ENCODE data around the gene NUDT4. TPM values are rescaled to one million over a fixed set of nuclear protein-coding genes. Genes with fewer than 3 reads are reported as not detected.

Gene NUDT4
- total RNA-seq, 4 donors from 2014 or later, result 41.5 to 68.5 (median 52.8) TPM

DNA sequence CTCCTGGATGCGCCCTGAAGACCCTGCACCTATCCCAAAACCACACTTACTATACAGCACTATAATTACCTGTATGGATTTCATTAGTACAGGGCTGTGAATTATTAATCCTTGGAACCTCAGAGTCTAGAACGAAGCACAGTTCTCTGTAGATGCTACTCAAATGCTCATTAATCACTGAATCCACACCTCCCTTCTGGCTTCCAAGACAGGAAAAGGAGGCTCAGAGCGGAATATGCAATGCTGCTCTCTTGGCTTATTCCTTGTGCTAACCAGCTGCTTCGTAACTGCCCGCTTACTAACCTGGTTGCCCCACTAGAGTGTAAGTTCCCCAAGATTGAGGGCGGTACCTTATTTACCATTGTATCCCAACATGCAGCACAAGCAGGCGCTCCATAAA is 39.1 kb upstream of the NUDT4 start:
- no peaks in the 10 kb centered on the region for H3K36me3 ChIP-seq
- H3K9me3 ChIP-seq, result no peaks in the 10 kb centered on the region
- DNase-seq, result no peak
- no peak overlapping the region for H3K27ac ChIP-seq
- TF ChIP-seq, protein P1, sequence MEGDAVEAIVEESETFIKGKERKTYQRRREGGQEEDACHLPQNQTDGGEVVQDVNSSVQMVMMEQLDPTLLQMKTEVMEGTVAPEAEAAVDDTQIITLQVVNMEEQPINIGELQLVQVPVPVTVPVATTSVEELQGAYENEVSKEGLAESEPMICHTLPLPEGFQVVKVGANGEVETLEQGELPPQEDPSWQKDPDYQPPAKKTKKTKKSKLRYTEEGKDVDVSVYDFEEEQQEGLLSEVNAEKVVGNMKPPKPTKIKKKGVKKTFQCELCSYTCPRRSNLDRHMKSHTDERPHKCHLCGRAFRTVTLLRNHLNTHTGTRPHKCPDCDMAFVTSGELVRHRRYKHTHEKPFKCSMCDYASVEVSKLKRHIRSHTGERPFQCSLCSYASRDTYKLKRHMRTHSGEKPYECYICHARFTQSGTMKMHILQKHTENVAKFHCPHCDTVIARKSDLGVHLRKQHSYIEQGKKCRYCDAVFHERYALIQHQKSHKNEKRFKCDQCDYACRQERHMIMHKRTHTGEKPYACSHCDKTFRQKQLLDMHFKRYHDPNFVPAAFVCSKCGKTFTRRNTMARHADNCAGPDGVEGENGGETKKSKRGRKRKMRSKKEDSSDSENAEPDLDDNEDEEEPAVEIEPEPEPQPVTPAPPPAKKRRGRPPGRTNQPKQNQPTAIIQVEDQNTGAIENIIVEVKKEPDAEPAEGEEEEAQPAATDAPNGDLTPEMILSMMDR (IDR thresholded peaks at IDR 0.05), result no peak
- no peak for TF ChIP-seq POLR2A (IDR thresholded peaks at IDR 0.05)
- H3K4me3 ChIP-seq, result no peak overlapping the region
- no peaks in the 10 kb centered on the region for H3K27me3 ChIP-seq
- H3K4me1 ChIP-seq, result no peaks in the 10 kb centered on the region

DNA sequence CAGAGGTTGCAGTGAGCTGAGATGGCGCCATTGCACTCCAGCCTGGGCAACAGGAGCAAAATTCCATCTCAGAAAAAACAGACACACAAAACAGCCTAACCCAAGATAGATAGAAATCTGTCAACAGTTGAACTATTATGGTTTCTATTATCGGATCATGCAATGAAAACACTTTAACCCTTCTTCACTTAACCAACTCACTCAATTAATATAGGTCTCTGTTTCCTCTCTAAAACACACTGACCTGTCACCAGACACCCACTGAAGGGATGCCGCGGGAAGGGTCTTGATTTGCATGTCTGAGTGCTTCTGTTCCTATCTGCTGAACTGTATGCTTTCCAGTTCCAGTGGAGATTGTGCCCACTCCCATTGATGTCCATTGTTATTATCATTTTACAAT is 38.0 kb upstream of the NUDT4 start:
- H3K27me3 ChIP-seq, result no peaks in the 10 kb centered on the region
- H3K4me3 ChIP-seq, result no peak overlapping the region
- no peak for DNase-seq
- no peak for TF ChIP-seq POLR2A (IDR thresholded peaks at IDR 0.05)
- TF ChIP-seq, protein P1 (IDR thresholded peaks at IDR 0.05), result no peak
- no peaks in the 10 kb centered on the region for H3K4me1 ChIP-seq
- H3K9me3 ChIP-seq, result no peaks in the 10 kb centered on the region
- H3K36me3 ChIP-seq, result no peaks in the 10 kb centered on the region
- no peak overlapping the region for H3K27ac ChIP-seq

DNA sequence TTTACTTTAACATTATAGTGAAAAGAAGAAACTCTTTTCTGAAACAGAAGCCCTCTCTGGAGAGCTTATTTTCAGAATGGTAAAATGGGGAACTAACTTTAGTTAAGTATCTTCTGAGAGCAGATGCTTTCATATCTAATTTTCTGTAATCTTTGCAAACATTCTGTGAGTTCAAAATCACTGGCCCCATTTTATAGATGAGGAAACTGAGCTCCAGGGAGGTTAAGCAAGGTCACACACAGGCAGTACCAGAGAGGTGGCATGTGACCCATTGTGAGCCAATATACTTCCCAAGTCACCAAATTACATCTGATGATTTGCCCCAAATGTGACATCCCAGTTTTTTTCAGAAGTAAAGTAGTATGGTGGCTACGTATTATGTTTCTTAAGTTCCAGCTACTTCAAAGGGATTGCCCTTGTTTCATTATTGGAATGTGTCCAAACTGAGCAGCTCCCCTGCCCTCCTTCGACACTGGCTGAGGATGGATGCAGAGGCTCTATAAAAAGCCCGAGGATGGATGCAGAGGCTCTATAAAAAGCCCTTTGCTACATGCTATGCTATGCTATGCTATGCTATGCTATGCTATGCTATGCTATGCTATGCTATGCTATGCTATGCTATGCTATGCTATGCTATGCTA is 36.2 kb upstream of the NUDT4 start:
- no peak overlapping the region for H3K4me3 ChIP-seq
- no peaks in the 10 kb centered on the region for H3K9me3 ChIP-seq
- DNase-seq, result no peak
- TF ChIP-seq POLR2A (IDR thresholded peaks at IDR 0.05), result no peak
- TF ChIP-seq, protein P1 (IDR thresholded peaks at IDR 0.05), result no peak
- H3K27me3 ChIP-seq, result no peaks in the 10 kb centered on the region
- H3K36me3 ChIP-seq, result no peaks in the 10 kb centered on the region
- no peaks in the 10 kb centered on the region for H3K4me1 ChIP-seq
- H3K27ac ChIP-seq, result no peak overlapping the region

DNA sequence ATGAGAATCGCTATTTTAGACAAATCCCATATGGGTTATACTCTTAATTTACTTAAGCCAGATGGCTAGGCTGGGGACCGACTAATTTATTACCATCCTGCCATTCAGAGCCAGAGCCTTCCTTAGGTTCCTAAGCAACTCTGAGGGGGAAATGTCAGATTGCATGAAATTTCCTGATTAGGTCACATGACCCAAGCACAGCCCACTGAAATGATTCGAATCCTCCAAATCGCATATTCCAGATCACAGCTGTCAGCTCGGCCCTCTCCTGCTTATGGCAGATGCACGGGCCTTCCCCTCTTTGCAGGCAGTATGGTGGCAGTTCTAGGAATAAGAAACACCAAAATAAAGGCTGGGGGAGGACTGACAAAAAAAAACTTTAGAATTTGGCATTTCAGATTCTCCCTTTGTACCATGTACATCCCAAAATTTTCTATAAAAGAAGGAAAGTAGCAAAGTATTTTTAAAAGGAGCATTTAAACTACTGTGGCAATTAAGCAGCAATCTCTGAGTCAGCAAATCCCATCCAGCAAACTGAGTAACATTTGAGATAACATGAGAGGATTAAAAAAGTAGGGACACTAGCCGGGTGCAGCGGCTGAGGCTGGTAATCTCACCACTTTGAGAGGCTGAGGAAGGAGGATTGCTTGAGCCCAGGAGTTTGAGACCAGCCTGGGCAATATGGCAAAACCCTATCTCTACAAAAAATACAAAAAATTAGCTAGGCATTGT is 30.5 kb upstream of the NUDT4 start:
- Histone ChIP-seq H3K4me3 (no peak overlapping the region), H3K4me1 (no peaks in the 10 kb centered on the region), H3K27me3 (no peaks in the 10 kb centered on the region), H3K27ac (no peak overlapping the region), H3K9me3 (no peaks in the 10 kb centered on the region), H3K36me3 (no peaks in the 10 kb centered on the region)
- no peak for DNase-seq
- no peak for TF ChIP-seq POLR2A (IDR thresholded peaks at IDR 0.05)
- TF ChIP-seq, protein P1 (IDR thresholded peaks at IDR 0.05), result no peak

DNA sequence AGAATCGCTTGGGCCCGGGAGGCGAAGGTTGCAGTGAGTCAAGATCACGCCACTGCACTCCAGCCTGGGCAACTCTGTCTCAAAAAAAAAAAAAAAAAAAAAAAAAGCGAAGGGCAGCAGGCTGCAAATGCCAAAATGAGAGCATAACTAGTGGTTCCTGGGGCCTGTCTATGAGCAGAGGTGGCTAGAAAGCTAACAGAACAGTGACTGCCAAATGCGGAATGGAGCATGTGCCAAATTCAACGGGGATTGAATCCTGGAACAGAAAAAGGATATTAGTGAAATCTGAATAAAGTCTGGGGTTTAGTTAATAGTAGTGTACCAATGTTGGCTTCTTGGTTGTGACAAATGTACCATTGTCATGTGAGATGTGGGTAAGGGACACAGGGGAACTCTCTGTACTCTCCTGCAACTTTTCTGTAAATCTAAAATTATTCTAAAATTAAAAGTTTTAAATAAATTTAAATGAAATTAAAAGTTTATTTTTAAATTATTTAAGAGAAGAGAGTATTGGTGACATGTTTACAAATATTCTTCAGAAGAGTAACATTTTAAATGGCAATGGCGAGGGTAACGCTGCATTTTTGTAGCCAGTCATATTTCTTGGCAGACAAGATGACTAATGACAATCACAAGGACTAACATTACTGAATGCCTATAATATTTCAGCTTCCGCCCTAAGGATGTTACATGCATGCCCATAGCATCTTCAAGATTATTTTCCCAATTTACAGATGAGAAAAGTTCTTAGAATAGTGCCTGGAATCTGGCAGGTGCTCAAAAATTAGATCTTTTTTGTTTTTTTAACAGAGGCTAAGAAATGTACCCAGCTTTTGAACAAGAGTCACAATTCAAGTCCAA is 28.9 kb upstream of the NUDT4 start:
- Histone ChIP-seq H3K4me3 (no peak overlapping the region), H3K9me3 (no peaks in the 10 kb centered on the region), H3K4me1 (no peaks in the 10 kb centered on the region), H3K36me3 (no peaks in the 10 kb centered on the region), H3K27ac (no peak overlapping the region), H3K27me3 (no peaks in the 10 kb centered on the region)
- TF ChIP-seq, protein P1 (IDR thresholded peaks at IDR 0.05), result no peak
- TF ChIP-seq POLR2A (IDR thresholded peaks at IDR 0.05), result no peak
- no peak for DNase-seq

Data from Peyer's patch (tissue), 4 donors.